ENCODE measurements around the gene FASTK.
A peak's percentile ranks its signal among the peaks of the same experiment; 100 is the strongest.

Gene FASTK

GRCh38 chr7:151117565-151117964, 37.0 kb upstream of the FASTK start:
- no peak for DNase-seq (ENCODE audit: low read depth in 2 of 2)

GRCh38 chr7:151116603-151117440, 36.2 kb upstream of the FASTK start:
- DNase-seq (ENCODE audit: low read depth in 2 of 2) = no peak

- no peak for DNase-seq (ENCODE audit: low read depth in 2 of 2)
Measured at GRCh38 chr7:151115836-151116418, 35.3 kb upstream of the FASTK start.

- DNase-seq (ENCODE audit: low read depth in 2 of 2) = peak in 1 of 2 donors; percentile 15
Measured at GRCh38 chr7:151115121-151115835, 34.7 kb upstream of the FASTK start.

DNA sequence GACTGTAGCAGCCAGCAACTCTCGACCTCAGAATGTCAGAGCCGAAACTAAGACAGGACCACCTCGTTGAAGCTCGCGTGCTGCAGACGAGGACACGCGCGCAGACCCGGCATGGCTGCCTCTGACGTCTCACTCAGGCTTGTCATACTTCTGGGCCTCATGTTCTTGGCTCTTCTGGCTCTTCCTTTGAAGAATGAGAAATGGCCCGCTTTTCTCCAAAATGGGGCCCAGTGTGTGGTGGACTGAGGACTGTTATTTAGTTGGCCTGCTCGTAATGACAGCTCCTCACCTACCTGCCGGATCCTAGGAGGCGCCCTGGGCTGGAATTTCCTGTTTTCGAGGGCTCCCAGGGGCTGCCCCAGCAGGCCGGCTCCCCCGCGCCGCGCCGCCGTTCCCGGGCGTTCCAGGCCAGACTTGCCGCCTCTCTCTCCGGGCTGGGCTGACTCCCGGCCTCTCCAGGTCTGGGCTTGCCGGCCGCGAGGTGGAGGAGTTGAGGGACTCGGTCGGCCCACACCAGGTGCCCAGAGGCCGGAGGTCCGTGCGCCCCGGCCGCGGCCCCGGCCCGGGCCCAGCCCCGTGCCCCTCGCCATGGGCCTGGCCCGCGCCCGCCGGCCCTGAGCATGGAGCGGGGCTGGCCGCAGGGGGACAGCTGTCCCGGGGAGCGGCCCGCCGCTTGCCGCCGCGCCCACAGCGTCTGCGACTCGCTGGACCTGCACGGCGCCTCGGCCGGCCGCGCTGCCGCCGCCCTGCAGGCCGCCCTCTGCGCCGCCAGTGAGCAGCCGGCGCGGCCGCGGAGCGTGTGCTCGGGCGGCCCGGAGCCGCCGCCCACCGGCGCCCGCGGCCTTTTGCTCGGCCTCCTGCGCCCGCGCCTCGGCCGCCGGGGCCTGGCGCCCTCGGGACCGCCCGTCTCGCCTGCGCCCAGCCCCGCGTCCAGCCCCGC, 33.8 kb upstream of the FASTK start:
- no peak for DNase-seq (ENCODE audit: low read depth in 2 of 2)

DNA sequence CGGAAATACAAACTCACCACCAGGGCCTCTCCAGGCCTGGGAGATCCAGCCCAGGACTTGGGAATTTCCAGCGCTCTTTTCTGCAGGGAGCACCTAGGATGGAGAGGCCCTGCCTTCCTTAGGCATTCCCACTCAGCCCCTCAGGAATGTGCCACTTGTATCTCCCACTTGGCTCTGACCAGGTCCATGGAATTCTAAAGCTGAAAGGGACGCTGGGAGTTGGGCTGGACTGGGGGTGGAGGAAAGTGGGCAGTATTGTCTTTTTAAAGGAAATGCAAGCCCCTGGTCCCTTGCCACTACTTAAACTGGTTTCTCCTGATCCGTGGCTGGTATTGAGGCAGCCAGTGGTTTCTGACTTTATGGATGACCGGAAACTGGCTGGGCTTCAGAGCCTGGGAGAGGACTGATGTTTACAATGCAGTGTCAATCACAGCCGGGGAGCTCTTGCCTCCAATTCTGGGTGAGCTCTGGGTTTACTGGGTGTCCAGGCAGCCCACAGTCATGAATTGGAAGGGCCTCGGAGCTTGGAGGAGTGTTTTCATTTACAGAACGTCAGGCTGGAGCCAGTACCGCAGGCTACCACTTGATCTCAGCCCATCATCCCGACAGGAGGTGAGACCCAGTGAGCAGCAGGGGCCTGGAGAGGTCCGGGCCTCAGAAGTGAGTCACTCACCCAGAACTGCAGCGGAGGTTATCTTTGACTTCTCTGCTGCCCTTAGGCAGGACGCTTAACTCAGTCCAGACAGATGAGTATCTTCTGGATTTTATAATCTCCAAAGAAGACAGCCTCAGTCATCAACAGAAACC, 32.9 kb upstream of the FASTK start:
- no peak for DNase-seq (ENCODE audit: low read depth in 2 of 2)

DNA sequence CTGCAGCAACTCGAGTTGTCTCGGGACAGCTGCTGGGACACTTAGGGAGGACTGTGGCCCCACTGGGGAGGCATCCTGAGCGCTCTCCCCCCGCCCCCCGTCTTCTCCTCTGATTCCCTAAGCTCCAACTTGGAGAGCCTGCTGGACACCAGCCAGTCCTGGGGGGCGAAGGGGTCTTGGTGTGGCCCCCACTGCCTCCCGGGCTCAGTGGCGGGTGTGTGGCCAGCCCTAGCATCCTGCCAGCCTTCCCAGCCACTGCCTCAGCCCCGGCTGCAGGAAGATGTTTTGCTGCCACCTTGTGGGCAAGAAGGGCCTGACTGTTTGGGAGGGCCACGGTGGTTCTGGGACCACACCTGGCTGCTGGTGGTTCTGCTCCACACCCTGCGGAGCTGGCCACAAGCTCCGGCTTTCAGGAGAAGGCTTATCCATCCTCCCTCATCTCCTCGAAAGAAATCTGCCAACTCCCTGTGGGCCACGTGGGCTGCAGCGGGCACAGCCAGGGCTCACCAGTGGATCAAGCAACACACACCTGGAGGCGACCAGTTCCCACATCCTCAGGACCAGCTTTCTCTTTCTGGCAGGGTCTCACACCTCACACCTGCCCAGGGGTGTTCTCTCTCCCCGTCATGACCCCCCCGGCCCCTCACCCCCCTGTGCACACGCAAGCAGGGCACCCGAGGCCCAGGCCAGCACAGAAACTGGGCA, 30.5 kb upstream of the FASTK start:
- DNase-seq (ENCODE audit: low read depth in 2 of 2) = peak; percentile 61 to 66

DNA sequence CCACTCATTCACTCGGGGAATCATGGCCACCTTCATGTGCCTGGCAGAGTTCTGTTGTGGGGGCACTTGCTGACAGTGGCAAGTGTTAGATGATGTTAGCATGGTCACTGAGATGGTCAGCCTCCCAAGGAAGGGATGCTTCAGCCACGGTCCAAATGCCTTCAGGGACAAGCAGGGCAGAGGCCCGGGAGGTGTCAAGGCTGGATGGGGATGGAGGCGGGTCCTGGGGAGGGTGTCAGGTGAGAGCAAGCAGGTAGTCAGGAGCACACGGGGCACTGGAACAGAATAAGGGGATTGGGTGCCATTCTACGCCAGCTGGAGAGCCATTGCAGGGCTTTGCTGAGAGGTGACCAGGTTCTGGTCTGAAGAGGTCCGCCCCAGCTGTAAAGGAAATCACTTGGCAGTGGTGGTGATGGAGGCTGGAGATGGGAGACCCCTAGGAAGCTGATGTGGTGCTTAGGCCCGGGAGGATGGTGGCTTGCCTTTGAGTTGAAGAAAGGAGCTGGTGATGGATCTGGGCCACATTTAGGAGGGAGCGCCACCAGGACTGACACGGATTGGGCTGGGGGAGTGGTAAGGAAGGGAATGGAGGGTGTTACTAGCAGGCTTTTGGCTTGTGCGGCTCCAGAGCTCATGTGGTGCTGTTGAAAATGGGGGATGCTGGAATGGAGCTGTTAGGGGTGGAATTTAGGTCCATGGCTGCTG, 29.8 kb upstream of the FASTK start:
- DNase-seq (ENCODE audit: low read depth in 2 of 2) = no peak

GRCh38 chr7:151109094-151110048, 28.8 kb upstream of the FASTK start:
- DNase-seq (ENCODE audit: low read depth in 2 of 2) = no peak

DNA sequence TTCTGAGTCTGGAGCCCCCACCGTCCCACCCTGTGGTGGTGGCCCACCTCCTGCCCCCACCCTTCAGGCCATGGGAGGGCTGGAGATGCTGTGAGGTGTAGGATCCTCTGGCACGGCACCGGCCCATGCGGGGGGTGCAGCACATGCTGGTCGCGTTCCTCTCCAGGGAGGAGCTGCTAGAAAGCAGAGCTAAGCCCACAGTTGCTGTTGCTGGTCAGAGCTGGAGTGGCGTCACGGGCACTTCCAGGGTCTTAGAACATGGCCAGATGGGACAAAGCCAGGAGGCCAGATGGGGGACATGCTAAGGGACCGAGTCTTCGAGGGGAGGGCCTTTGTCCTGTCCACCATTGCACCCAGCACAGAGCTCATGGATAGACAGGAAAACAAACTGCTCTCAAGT, 27.3 kb upstream of the FASTK start:
- DNase-seq (ENCODE audit: low read depth in 2 of 2) = no peak

DNA sequence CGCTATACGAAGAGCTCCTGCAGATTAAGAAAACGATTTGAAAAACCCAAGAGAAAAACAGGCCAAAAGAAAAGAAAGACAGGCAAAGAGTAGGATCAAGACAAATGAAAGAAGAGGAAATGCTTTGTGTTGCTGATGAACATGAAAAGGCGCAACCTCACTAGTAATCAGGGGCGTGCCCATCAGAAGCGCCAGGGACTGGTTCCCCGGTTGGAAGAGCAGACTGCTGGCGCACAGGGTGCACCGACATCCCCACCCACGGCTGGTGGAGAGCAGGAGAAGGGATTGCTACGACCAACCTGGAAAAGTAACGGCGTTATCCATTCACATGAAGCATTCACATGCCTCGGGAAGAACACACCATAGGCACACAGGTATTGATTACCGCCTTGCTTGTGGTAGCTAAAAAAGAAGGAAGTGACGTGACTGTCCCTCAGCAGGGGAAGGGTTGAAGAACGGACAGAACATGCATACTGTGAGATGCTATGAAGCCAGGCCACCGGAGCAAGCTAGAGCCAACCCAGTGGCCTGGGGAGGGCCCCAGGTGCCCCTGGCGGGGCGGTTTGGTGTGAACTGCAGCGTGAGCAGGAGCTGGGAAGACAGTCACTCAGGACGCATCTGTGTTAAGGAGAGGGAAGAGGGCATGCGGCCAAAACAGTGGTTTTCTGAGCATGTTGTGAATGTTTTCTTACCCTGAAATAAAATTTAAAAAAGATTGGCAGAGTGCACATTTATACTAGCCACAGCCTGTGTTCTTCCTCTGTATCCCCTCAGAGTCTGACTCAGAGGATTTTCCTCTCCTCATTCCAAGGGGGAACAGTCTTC, 24.0 kb upstream of the FASTK start:
- no peak for DNase-seq (ENCODE audit: low read depth in 2 of 2)

DNA sequence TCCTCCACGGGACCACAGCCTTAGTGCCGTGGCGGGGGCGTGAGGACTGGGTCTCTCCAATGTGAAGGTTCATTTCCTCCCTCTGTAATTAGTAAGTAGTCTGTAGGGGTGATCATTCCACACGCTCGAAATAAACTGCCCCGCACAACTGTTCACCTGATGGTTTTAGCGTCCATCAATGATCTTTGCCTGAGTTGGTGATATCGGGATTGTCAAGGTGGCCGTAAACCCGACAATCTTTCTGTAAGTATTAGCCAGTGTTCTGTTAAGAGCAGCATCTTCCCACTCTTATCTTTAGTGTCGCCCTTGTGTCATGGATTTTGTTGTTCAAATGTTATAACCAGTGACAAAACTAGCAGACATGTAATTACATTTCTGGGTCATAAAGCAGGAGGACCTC, 23.4 kb upstream of the FASTK start:
- no peak for DNase-seq (ENCODE audit: low read depth in 2 of 2)

- no peak for DNase-seq (ENCODE audit: low read depth in 2 of 2)
Measured at GRCh38 chr7:151102991-151103390, 22.4 kb upstream of the FASTK start.

GRCh38 chr7:151101621-151102396, 21.2 kb upstream of the FASTK start:
- DNase-seq (ENCODE audit: low read depth in 2 of 2) = no peak

- no peak for DNase-seq (ENCODE audit: low read depth in 2 of 2)
Measured at GRCh38 chr7:151100921-151101320, 20.3 kb upstream of the FASTK start.

GRCh38 chr7:151099486-151100211, 19.0 kb upstream of the FASTK start:
- no peak for DNase-seq (ENCODE audit: low read depth in 2 of 2)

All from activated CD4-positive, alpha-beta T cell treated with anti-CD3 and anti-CD28 coated beads for 24 hours (primary cell).